K562 (cell line): Measurements from ENCODE around the gene TWSG1. TPM values are rescaled to one million over a fixed set of nuclear protein-coding genes. Genes with fewer than 3 reads are reported as not detected.
A peak's percentile ranks its signal among the peaks of the same experiment; 100 is the strongest.

ENCODE experiments used
- ATAC-seq: fragments of 200-7000 bp; cut with Tn5 transposase; 3 replicates; pipeline ENCODE4 v1.9.1; 2020; ENCODE audit warnings: moderate library complexity
- BruUV-seq: library from RNA; stranded (reverse); fragments of 400-500 nt; replicated peaks from 2 replicates; lab custom pipeline; 2021; lab: Mats Ljungman, UMichigan
- CTCF ChIA-PET: fragments of 300-600 bp; formaldehyde crosslinking; extraction: SDS; loops from one replicate; lab custom pipeline; 2021; ENCODE audit warnings: low intra/inter-chr PET ratio; lab: Yijun Ruan, JAX
- POLR2A ChIA-PET: fragments of 300-600, 350-650 bp; sonication (Branson Sonifier 250); formaldehyde crosslinking; extraction: SDS; loops from one replicate; lab custom pipeline; 2021; ENCODE audit warnings: antibody characterized with exemption, inconsistent platforms; lab: Yijun Ruan, JAX
- DNase-seq, 4 experiments: peaks; one replicate each; pipeline versions ENCODE4 v3.0.0 to v3.0.0-alpha.2; 2011 to 2018; ENCODE audit warnings: low spot score in 3 of 4, mixed read lengths in 3 of 4; ENCODE audit errors: extremely low read depth in 1 of 4
- FAIRE-seq: peaks from 2 replicates; lab custom pipeline; 2011; peaks lifted over from hg19 to GRCh38; lab: Jason Lieb, UNC
- H2AFZ ChIP-seq: 2 replicates; pipeline ENCODE4 v1.6.0; 2011; ENCODE audit warnings: low read depth, low read length, control low read depth, inconsistent platforms
- H3K27ac ChIP-seq: fragments of 200-600 bp; 3 replicates; pipeline ENCODE4 v1.8.0; 2011; ENCODE audit warnings: low read depth, mild to moderate bottlenecking, control low read depth, inconsistent platforms, low read length, moderate library complexity, mixed read lengths; ENCODE audit errors: extremely low read depth
- H3K27me3 ChIP-seq, 2 experiments: fragments of 300-600 bp in 1 of 2; 2 replicates in 1 of 2; 3 replicates in 1 of 2; pipeline versions ENCODE4 v1.6.0 to v1.8.0; 2011; ENCODE audit warnings: inconsistent platforms in 2 of 2, low read length in 2 of 2, mild to moderate bottlenecking in 1 of 2, mixed read lengths in 1 of 2, moderate library complexity in 1 of 2; ENCODE audit not compliant: control insufficient read depth in 2 of 2, insufficient read depth in 2 of 2
- H3K36me3 ChIP-seq: fragments of 300-600 bp; 3 replicates; pipeline ENCODE4 v1.8.0; 2011; ENCODE audit warnings: mild to moderate bottlenecking, low read length, inconsistent platforms; ENCODE audit not compliant: control insufficient read depth, insufficient read depth
- H3K4me1 ChIP-seq, 2 experiments: fragments of 200-600 bp in 1 of 2; replicated peaks in 1 of 2; 2 replicates in 1 of 2; 3 replicates in 1 of 2; pipeline versions ENCODE4 v1.5.1 to v1.8.0; 2011; ENCODE audit warnings: inconsistent platforms in 2 of 2, low read length in 2 of 2, mild to moderate bottlenecking in 1 of 2, mixed read lengths in 1 of 2, moderate library complexity in 1 of 2; ENCODE audit not compliant: control insufficient read depth in 2 of 2, insufficient read depth in 2 of 2
- H3K4me2 ChIP-seq: 2 replicates; pipeline ENCODE4 v1.6.1; 2011; ENCODE audit warnings: low read length, control low read depth, inconsistent platforms, mixed read lengths; ENCODE audit not compliant: insufficient read depth
- H3K4me3 ChIP-seq: fragments of 200-600 bp; sonication (generic), shearing (Covaris generic); 2 replicates; pipeline ENCODE4 v1.5.1; 2016; ENCODE audit warnings: control low read depth, inconsistent platforms
- H3K79me2 ChIP-seq: fragments of 200-600 bp; 3 replicates; pipeline ENCODE4 v1.8.0; 2011; ENCODE audit warnings: low read length, inconsistent platforms; ENCODE audit not compliant: control insufficient read depth, insufficient read depth
- H3K9ac ChIP-seq, 2 experiments: 2 replicates each; pipeline versions ENCODE4 v1.6.0 to v1.6.1; 2011; ENCODE audit warnings: low read depth in 2 of 2, low read length in 2 of 2, control low read depth in 1 of 2, inconsistent platforms in 1 of 2, mild to moderate bottlenecking in 1 of 2, mixed read lengths in 1 of 2; ENCODE audit not compliant: insufficient read depth in 1 of 2
- H3K9me1 ChIP-seq: one replicate; pipeline ENCODE4 v1.6.0; 2011; ENCODE audit warnings: inconsistent platforms, mild to moderate bottlenecking, low read length, moderate library complexity; ENCODE audit not compliant: control insufficient read depth, insufficient read depth
- H3K9me3 ChIP-seq: replicated peaks from 2 replicates; pipeline ENCODE4 v1.5.1; 2011; ENCODE audit warnings: low read depth, low read length, inconsistent platforms; ENCODE audit not compliant: control insufficient read depth, insufficient read depth
- H4K20me1 ChIP-seq: replicated peaks from 2 replicates; pipeline ENCODE4 v1.6.1; 2011; ENCODE audit warnings: low read length, inconsistent platforms, mixed read lengths; ENCODE audit not compliant: control insufficient read depth, insufficient read depth
- CREB3L1 ChIP-seq: fragments of 450-650 bp; IDR thresholded peaks from 2 replicates; pipeline ENCODE4 v1.6.1; 2014; ENCODE audit warnings: low read depth, mild to moderate bottlenecking, moderate library complexity, borderline replicate concordance
- EGR1 ChIP-seq: fragments of 450-650 bp; conservative IDR thresholded peaks from 2 replicates; pipeline ENCODE4 v1.6.1; 2017; ENCODE audit warnings: mild to moderate bottlenecking
- FIP1L1 ChIP-seq: fragments of 200-400 bp; formaldehyde crosslinking; IDR thresholded peaks from 2 replicates; pipeline ENCODE4 v1.6.1; 2018; ENCODE audit warnings: mild to moderate bottlenecking, low read depth, low read length; ENCODE audit not compliant: poor library complexity, severe bottlenecking
- HMGXB4 ChIP-seq: sonication (generic); formaldehyde crosslinking; IDR thresholded peaks from 2 replicates; pipeline ENCODE4 v1.8.1; 2023; ENCODE audit warnings: mild to moderate bottlenecking, missing genetic modification reagents
- MTA2 ChIP-seq: fragments of 450-650 bp; IDR thresholded peaks from 2 replicates; pipeline ENCODE4 v1.6.1; 2016; ENCODE audit warnings: low read depth
- NFATC3 ChIP-seq: fragments of 450-650 bp; IDR thresholded peaks from 2 replicates; pipeline ENCODE4 v1.6.1; 2017; ENCODE audit warnings: mild to moderate bottlenecking
- NRF1 ChIP-seq, 2 experiments: fragments of 450-650 bp; IDR thresholded peaks in 1 of 2; conservative IDR thresholded peaks in 1 of 2; 2 replicates each; pipeline ENCODE4 v1.6.1; 2014; ENCODE audit warnings: mild to moderate bottlenecking in 2 of 2
- PHB ChIP-seq: fragments of 250-450 bp; sonication (Bioruptor Pico); IDR thresholded peaks from 2 replicates; pipeline ENCODE4 v1.5.0; 2021
- POLR2G ChIP-seq: fragments of 200-400 bp; formaldehyde crosslinking; IDR thresholded peaks from 2 replicates; pipeline ENCODE4 v1.6.1; 2017; ENCODE audit warnings: low read depth, mild to moderate bottlenecking, antibody characterized with exemption, low read length, moderate library complexity
- RBFOX2 ChIP-seq: fragments of 200-400 bp; formaldehyde crosslinking; IDR thresholded peaks from 2 replicates; pipeline ENCODE4 v1.6.1; 2017; ENCODE audit warnings: low read depth, mild to moderate bottlenecking, low read length, moderate library complexity
- RBM22 ChIP-seq: fragments of 200-400 bp; formaldehyde crosslinking; IDR thresholded peaks from 2 replicates; pipeline ENCODE4 v1.6.1; 2018; ENCODE audit warnings: low read length, low read depth; ENCODE audit not compliant: poor library complexity, severe bottlenecking
- TAF1 ChIP-seq: IDR thresholded peaks from 2 replicates; pipeline ENCODE4 v1.6.1; 2011; ENCODE audit warnings: mild to moderate bottlenecking, low read length, moderate library complexity; ENCODE audit not compliant: insufficient read depth, control insufficient read depth, severe bottlenecking; ENCODE audit errors: extremely low read depth
- UBTF ChIP-seq, 2 experiments: IDR thresholded peaks; 2 replicates each; pipeline ENCODE4 v1.6.1; 2012; ENCODE audit warnings: improper control_type of control experiment in 2 of 2, low read depth in 2 of 2, low read length in 2 of 2, borderline replicate concordance in 1 of 2
- WGBS: fragments of 100-300 bp; shearing (Covaris generic); methylation state at CpG from one replicate; pipeline ENCODE4 v1.1.6; 2016; ENCODE audit warnings: low coverage, mixed read lengths; ENCODE audit not compliant: insufficient coverage; ENCODE audit errors: missing lambda C conversion rate; 5-methylcytosine and 5-hydroxymethylcytosine counted together
- in situ Hi-C: fragments of 300-500 bp; cut with MboI; formaldehyde crosslinking; loops from 4 replicates; pipeline ENCODE4 v1.15.0; 2018; ENCODE audit warnings: inconsistent platforms, mixed read lengths
- intact Hi-C: fragments of 100-400 bp; cut with micrococcal nuclease; formaldehyde crosslinking; loops from 2 replicates; pipeline ENCODE4 v1.14.2; 2022
- polyA plus RNA-seq, 8 experiments: library from polyadenylated mRNA; depleted of rRNA in 4 of 8; stranded (reverse) in 5 of 8; unstranded in 3 of 8; fragments of >200 nt; fragmentation: Nextera tagmentation in 2 of 8; fragmentation: Illumina TruSeq in 1 of 8; extraction: Ambion mirVana in 2 of 8; extraction: Trizol in 1 of 8; gene quantifications; 2 replicates each; pipeline versions ENCODE4 v1.2.1 to v1.2.3, GENCODE V29; 2011 to 2014; ENCODE audit warnings: inconsistent platforms in 1 of 8, missing spikeins in 1 of 8
- total RNA-seq, 7 experiments: library from RNA; depleted of rRNA in 6 of 7; stranded (reverse); fragments of >200 nt in 6 of 7; fragmentation: Illumina TruSeq in 2 of 7; extraction: Trizol in 2 of 7; gene quantifications; 2 replicates each; pipeline versions ENCODE4 v1.2.1 to v1.2.3, GENCODE V29; 2011 to 2021; ENCODE audit warnings: low replicate concordance in 1 of 7
- TF ChIP-seq, protein P1 (sequence below): fragments of 250-450 bp; sonication (Bioruptor Pico); IDR thresholded peaks from 2 replicates; pipeline ENCODE4 v1.9.0; 2021; ENCODE audit warnings: mild to moderate bottlenecking

The TWSG1 gene
- total and polyA plus RNA-seq, 9 of the 15 experiments (the other 6 are each of a cell fraction or from before 2014, with no cell fraction given), result 10.4 to 37.2 (median 25.1) TPM

- FAIRE-seq (no peak), DNase-seq (peak in 1 of 4 experiments; percentile 25), ATAC-seq (peak; percentile 80)
- Histone ChIP-seq H2AFZ (peak overlapping the region; percentile 74), H3K4me2 (peak overlapping the region; percentile 75), H3K9me3 (0 out of 2 replicates have a peak, but pooled peaks cover 7% of the 10 kb centered on the region), H3K9ac (peak overlapping the region; percentile 55 to 93), H3K27me3 (no peaks in the 10 kb centered on the region), H3K36me3 (peaks cover 26% of the 10 kb centered on the region), H3K4me3 (peak overlapping the region; percentile 79), H3K4me1 (peaks cover 18% of the 10 kb centered on the region in 2 experiments), H3K9me1 (no peaks in the 10 kb centered on the region), H3K79me2 (peaks cover 27% of the 10 kb centered on the region), H3K27ac (peak overlapping the region; percentile 77), H4K20me1 (no peaks in the 10 kb centered on the region)
- ChIA-PET CTCF (interaction anchor here (0.5 kb wide), 1 partner anchor 377 kb away, joined by 4 read pairs; no protein-coding TSS in a partner anchor), POLR2A (interaction anchor here (0.6 to 1.5 kb wide), 2 partner anchors 9 to 198 kb away, joined by 4 to 6 read pairs; no protein-coding TSS in a partner anchor)
- in situ Hi-C loops, result loop anchor here (10.0 kb wide), 1 partner anchor 260 kb away; no protein-coding TSS in a partner anchor
- intact Hi-C loops, result loop anchor here (5.0 to 10.0 kb wide), 2 partner anchors 142 to 260 kb away; partner anchors contain the start of gene RALBP1
- WGBS, result 1% methylated on average over 55 of the region's 55 CpGs
- BruUV-seq, result no TSS peak
- TF ChIP-seq TAF1, result no peak
- TF ChIP-seq PHB, result no peak
- peak; percentile 90; the same call in 1 of the 2 replicates for TF ChIP-seq NFATC3
- TF ChIP-seq UBTF (IDR thresholded peaks at IDR 0.05; ENCODE audit: borderline replicate concordance in 1 of 2, low read depth in 2 of 2, low read length in 2 of 2), result peak; percentile 96 to 97
- TF ChIP-seq MTA2, result no peak
- peak; percentile 91 for TF ChIP-seq FIP1L1
- 0 out of 2 replicates have a peak, but pooled peaks have one; percentile 35 for TF ChIP-seq HMGXB4
- peak; percentile 36 for TF ChIP-seq POLR2G
- TF ChIP-seq NRF1 (conservative IDR thresholded peaks at IDR 0.05 in 1 of 2, IDR thresholded peaks at IDR 0.05 in 1 of 2), result peak in 1 of 2 experiments; percentile 21; a peak in 2 of 4 replicates
- TF ChIP-seq CREB3L1, result peak; percentile 35; the same call in 1 of the 2 replicates
- TF ChIP-seq RBFOX2, result peak; percentile 67
- TF ChIP-seq RBM22, result peak; percentile 63
- no peak for TF ChIP-seq EGR1
- TF ChIP-seq, protein P1, sequence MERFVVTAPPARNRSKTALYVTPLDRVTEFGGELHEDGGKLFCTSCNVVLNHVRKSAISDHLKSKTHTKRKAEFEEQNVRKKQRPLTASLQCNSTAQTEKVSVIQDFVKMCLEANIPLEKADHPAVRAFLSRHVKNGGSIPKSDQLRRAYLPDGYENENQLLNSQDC (CRISPR knock-in tag), result no peak
Observed at GRCh38 chr18:9334973-9335696, 562 bp downstream of the TWSG1 start.
